Islet of Langerhans (tissue), 1 donor: ENCODE measurements around the gene FOSB.
"Not testable (repeated sequence)": the region's sequence is repeated elsewhere in the genome, so short reads cannot be mapped to it uniquely, and the experiment has no call there.

Source experiments
- FAIRE-seq: peaks from one replicate; lab custom pipeline; 2011; peaks lifted over from hg19 to GRCh38; lab: Jason Lieb, UNC

Gene FOSB

GRCh38 chr19:45467456-45468158, at the start of gene FOSB:
Gene FOSB, plus strand, starts transcription at chr19:45467996. Its CDS starts 591 bp downstream, at chr19:45468587.
- FAIRE-seq, result no peak

GRCh38 chr19:45418802-45419201, 49.0 kb upstream of the FOSB start:
- FAIRE-seq, result no peak

- FAIRE-seq, result no peak
Observed at GRCh38 chr19:45419396-45419795, 48.4 kb upstream of the FOSB start.

- no peak for FAIRE-seq
Observed at GRCh38 chr19:45419895-45420294, 47.9 kb upstream of the FOSB start.

- FAIRE-seq, result no peak
Observed at GRCh38 chr19:45420356-45420755, 47.4 kb upstream of the FOSB start.

- no peak for FAIRE-seq
Observed at GRCh38 chr19:45420871-45421270, 46.9 kb upstream of the FOSB start.

GRCh38 chr19:45421947-45422498, 45.8 kb upstream of the FOSB start:
- FAIRE-seq, result no peak

GRCh38 chr19:45423033-45423588, 44.7 kb upstream of the FOSB start:
- FAIRE-seq, result no peak

DNA sequence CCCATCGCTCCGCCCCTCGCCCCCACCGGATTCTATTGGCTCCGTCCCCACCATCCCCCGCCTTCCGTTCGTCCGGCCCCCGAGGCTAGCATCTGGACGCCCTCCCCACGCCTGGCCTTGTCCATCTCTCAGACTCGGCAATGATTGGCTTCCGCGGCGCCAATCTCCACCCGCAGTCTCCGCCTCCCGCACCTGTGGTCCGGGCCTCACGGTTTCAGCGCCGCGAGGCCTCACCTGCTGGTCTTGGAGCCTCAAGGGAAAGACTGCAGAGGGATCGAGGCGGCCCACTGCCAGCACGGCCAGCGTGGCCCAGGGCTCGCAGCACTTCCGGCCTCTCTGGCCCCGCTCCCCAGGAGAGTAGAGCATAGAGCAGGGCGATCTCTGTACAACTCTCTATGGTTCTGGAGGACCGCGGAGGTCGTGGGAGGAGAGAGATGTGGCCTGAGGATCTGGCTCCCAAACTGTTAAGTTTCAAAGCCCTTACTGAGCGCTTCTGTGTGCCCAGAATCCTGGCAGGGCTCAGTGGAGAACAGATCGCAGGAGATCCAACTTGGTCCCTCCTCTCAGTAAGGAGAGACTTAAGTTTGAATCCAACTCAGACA, 44.1 kb upstream of the FOSB start, which contains the start of gene ERCC1:
Gene ERCC1 (minus strand): TSS at position 329 of the 602 bp plus-strand sequence. CDS start 543 bp downstream, outside the sequence.
- FAIRE-seq, result no peak

GRCh38 chr19:45424191-45425058, 43.4 kb upstream of the FOSB start:
- no peak for FAIRE-seq

DNA sequence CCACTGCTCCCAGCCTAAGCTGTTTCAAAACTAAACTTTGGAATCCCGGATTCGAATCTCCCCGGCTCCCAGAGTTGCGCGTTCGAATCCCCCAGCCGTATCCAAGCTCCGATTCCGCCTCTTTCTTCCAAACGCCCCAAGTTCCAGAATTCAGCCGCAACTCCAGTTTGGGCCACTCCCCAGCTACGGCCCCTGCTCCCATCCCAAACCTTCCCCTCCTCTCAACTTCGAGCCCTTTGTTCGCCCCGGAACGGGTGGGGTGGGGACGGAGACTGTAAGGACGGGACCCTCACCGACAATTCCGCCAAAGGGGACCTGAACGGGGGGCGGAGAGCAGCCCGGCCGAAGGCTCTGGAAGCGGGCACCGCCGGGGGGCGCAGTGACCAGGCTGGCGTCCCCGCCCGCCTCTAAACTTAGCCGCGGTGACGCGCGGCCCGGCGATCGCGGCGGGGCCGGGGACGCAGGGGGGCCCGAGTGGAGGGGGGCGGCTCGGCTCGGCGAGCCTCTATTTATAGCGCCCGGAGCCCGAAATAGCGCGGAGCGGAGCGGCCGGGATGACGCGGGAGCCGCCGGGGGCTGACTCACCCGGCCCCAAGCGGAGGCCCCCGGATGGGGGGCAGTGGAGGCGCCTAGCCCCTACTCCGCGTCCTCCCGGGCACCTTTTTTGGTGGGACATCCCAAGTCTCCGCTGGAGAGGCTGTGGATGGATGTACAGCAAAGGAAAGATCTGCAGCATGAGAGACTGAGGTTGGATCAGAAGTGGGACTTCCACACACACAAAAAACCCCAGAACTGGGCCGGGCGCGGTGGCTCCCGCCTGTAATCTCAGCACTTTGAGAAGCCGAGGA, 39.2 kb upstream of the FOSB start:
- FAIRE-seq, result no peak

GRCh38 chr19:45429896-45430295, 37.9 kb upstream of the FOSB start:
- not testable (repeated sequence) for FAIRE-seq

DNA sequence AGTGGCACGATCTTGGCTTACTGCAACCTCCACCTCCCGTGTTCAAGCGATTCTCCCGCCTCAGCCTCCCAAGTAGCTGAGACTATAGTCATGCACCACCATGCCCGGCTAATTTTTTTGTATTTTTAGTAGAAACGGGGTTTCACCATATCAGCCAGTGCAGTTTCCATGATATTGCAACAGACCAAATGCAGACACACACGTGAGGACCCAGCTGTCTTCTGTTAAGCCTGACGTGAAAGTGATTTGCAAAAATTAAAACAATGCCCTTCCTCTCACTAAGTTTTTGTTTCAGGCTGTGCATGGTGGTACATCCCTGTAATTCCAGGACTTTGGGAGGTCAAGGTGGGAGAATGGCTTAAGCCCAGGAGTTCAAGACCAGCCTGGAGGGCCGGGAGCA, 36.8 kb upstream of the FOSB start:
- not testable (repeated sequence) for FAIRE-seq

GRCh38 chr19:45432543-45432942, 35.3 kb upstream of the FOSB start:
- FAIRE-seq, result not testable (repeated sequence)

DNA sequence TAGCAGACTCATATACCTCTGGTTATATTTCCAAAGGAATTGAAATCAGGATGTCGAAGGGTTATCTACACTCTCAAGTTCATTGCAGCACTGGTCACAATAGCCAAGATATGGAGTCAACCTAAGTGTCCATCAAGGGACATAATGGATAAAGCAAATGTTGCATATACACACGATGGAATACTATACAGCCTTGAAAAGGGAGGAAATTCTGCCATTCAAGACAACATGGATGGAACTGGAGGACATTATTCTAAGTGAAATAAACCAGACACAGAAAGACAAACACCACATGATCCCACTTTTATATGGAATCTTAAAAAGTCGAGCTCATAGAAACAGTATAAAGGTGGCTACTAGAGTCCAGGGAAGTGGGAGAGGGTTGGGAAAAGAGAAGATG, 30.5 kb upstream of the FOSB start:
- FAIRE-seq, result no peak

DNA sequence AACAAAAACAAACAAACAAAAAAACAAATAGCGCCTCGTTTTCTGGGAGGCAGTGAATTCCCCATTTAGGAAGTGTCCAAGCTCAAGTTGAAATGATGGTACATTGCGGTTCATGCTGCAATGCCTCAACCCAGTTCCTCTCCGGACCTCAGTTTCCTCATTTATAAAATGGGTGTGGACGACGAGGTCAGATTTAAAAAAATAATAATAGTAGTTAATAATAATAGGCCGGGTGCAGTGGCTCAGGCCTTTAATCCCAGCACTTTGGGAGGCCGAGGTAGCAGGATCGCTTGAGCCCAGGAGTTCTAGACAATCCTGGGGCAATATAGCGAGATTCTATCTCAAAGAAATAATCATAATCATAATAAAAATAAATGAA, 28.6 kb upstream of the FOSB start:
- FAIRE-seq, result no peak

DNA sequence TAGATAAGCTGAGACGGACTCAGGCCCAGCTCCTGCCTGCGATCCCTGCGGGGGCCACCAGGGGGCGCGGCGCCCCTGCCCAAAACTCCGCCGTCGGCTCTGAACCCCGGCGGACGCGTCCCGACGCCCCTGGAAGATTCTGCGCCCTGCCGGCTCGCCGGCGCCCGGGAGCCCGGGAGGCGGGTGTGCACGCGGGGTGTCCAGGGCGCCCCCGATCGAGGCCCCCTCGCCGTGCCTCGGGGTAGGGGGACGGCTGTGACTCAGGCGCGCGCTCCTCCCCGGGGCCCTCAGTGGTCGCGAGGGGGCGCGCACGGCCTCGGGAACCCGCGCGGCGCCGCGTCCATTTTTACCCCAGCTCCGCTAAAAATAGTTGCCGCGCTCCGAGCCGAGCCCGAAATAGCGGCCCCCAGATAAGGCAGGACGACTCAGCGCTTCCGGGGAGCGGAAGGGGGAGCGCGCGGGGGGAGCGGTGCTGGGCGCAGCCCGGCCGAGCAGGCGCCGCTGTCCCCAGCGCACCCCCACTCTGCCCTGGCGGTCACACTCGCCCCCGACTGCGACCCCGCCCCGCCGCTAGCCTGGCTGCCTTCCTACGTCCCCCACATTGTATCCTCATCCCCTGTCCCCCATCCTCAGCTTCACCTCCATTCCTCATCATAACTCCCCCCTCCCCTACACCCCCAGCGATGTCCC, 28.1 kb upstream of the FOSB start:
- no peak for FAIRE-seq

DNA sequence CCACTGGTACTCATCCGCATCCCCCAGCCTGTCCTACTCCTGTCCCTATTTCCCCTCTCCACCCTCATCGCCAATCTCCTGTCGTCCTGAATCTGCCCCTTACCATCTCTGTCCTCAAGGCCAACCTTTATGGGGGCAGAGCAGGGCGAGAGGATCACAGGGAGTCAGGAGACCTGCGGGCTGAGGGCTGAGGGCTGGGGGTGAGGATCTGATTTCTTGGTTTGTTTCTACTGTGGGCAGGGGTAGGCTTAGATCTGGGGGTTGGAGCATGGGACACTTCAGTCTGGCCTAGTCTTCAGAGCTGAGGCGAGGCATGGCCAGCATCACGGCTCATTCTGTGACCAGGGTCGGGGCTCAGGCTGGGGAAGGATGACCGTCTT, 27.5 kb upstream of the FOSB start:
- FAIRE-seq, result no peak

- no peak for FAIRE-seq
Observed at GRCh38 chr19:45440873-45441654, 26.7 kb upstream of the FOSB start.

- no peak for FAIRE-seq
Observed at GRCh38 chr19:45442408-45442777, 25.4 kb upstream of the FOSB start.
